Lower lobe of right lung (tissue), 2 donors: ENCODE measurements around the gene ZNF610. TPM values are rescaled to one million over a fixed set of nuclear protein-coding genes. Genes with fewer than 3 reads are reported as not detected.

ENCODE experiments used
- ATAC-seq, 2 donors: fragments of 200-7000 bp; cut with Tn5 transposase; one replicate each; pipeline ENCODE4 v1.9.1; 2020 to 2022; ENCODE audit warnings: mild to moderate bottlenecking in 2 of 2, moderate library complexity in 2 of 2
- DNase-seq: peaks from one replicate; pipeline ENCODE4 v3.0.0-alpha.2; 2020
- H3K27ac ChIP-seq: fragments of 200-600 bp; one replicate; pipeline ENCODE4 v1.8.0; 2022
- H3K27me3 ChIP-seq: fragments of 200-600 bp; one replicate; pipeline ENCODE4 v1.8.0; 2022; ENCODE audit warnings: low read depth
- H3K36me3 ChIP-seq: fragments of 200-600 bp; one replicate; pipeline ENCODE4 v1.8.0; 2022; ENCODE audit warnings: mild to moderate bottlenecking
- H3K4me1 ChIP-seq: fragments of 200-600 bp; one replicate; pipeline ENCODE4 v1.8.0; 2022
- H3K4me3 ChIP-seq: fragments of 200-600 bp; one replicate; pipeline ENCODE4 v1.8.0; 2022; ENCODE audit warnings: mild to moderate bottlenecking
- H3K9me3 ChIP-seq: fragments of 200-600 bp; one replicate; pipeline ENCODE4 v1.8.0; 2022
- intact Hi-C: fragments of 100-400 bp; cut with DNase I; formaldehyde crosslinking; loops from one replicate; pipeline ENCODE4 v1.11.0; 2022
- total RNA-seq: library from RNA; stranded (reverse); fragmentation: NEBNext Ultra II Directional; extraction: Animal tissue kit (Norgen Biotek cat#: 25700); gene quantifications from one replicate; pipeline ENCODE4 v1.2.1, GENCODE V29; 2021
- TF ChIP-seq, protein P1 (sequence below): fragments of 200-600 bp; IDR thresholded peaks from one replicate; pipeline ENCODE4 v1.8.0; 2022; ENCODE audit warnings: antibody characterized with exemption, mild to moderate bottlenecking
- donor health status: DM: no; HTN: yes; CAD: no; lungs with severe emphysema.

The ZNF610 gene
- total RNA-seq, 1 donor from 2014 or later, result 3.6 TPM

GRCh38 chr19:52398081-52398441 lies 62.0 kb downstream of the ZNF610 start:
- H3K27me3 ChIP-seq, result no peaks in the 10 kb centered on the region
- TF ChIP-seq, protein P1, sequence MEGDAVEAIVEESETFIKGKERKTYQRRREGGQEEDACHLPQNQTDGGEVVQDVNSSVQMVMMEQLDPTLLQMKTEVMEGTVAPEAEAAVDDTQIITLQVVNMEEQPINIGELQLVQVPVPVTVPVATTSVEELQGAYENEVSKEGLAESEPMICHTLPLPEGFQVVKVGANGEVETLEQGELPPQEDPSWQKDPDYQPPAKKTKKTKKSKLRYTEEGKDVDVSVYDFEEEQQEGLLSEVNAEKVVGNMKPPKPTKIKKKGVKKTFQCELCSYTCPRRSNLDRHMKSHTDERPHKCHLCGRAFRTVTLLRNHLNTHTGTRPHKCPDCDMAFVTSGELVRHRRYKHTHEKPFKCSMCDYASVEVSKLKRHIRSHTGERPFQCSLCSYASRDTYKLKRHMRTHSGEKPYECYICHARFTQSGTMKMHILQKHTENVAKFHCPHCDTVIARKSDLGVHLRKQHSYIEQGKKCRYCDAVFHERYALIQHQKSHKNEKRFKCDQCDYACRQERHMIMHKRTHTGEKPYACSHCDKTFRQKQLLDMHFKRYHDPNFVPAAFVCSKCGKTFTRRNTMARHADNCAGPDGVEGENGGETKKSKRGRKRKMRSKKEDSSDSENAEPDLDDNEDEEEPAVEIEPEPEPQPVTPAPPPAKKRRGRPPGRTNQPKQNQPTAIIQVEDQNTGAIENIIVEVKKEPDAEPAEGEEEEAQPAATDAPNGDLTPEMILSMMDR, result no peak
- peaks cover 41% of the 10 kb centered on the region for H3K36me3 ChIP-seq
- ATAC-seq, result peak; percentile 61 to 62
- intact Hi-C loops, result no loop called here
- H3K4me1 ChIP-seq, result peaks cover 16% of the 10 kb centered on the region
- DNase-seq, result no peak
- peaks cover 27% of the 10 kb centered on the region for H3K9me3 ChIP-seq
- peak overlapping the region; percentile 82 for H3K27ac ChIP-seq
- H3K4me3 ChIP-seq, result peak overlapping the region; percentile 85

GRCh38 chr19:52410276-52410675 lies 74.2 kb downstream of the ZNF610 start:
- Histone ChIP-seq H3K36me3 (peaks cover 64% of the 10 kb centered on the region), H3K27ac (no peak overlapping the region), H3K27me3 (no peaks in the 10 kb centered on the region), H3K9me3 (peaks cover 85% of the 10 kb centered on the region), H3K4me1 (no peaks in the 10 kb centered on the region), H3K4me3 (no peak overlapping the region)
- no peak for ATAC-seq
- TF ChIP-seq, protein P1, result no peak
- DNase-seq, result no peak
- intact Hi-C loops, result no loop called here

- Histone ChIP-seq H3K4me3 (no peak overlapping the region), H3K9me3 (peaks cover 99% of the 10 kb centered on the region)
- TF ChIP-seq, protein P1, result no peak
Measured at GRCh38 chr19:52415711-52416110, 79.7 kb downstream of the ZNF610 start.

More at GRCh38 chr19:52415711-52416110, 79.7 kb downstream of the ZNF610 start:
- intact Hi-C loops, result no loop called here
- Histone ChIP-seq H3K27ac (no peak overlapping the region), H3K36me3 (peaks cover 11% of the 10 kb centered on the region), H3K27me3 (no peaks in the 10 kb centered on the region), H3K4me1 (no peaks in the 10 kb centered on the region)
- no peak for ATAC-seq
- no peak for DNase-seq

Other genes starting within 250 kb of the ZNF610 start
- gene ZNF841, start 240.5 kb upstream of the ZNF610 start, total RNA-seq, result 25.3 TPM
- gene ZNF616, start 196.3 kb upstream of the ZNF610 start, total RNA-seq, result 13.4 TPM
- gene ZNF836, start 164.6 kb upstream of the ZNF610 start, total RNA-seq, result 15.9 TPM
- 154 TPM for gene PPP2R1A, start 146.2 kb upstream of the ZNF610 start, total RNA-seq
- 17.9 TPM for gene ZNF766, start 66.7 kb upstream of the ZNF610 start, total RNA-seq
- 9.0 TPM for gene ZNF480, start 39.1 kb upstream of the ZNF610 start, total RNA-seq
- 18.3 TPM for gene ZNF880, start 33.7 kb downstream of the ZNF610 start, total RNA-seq
- 29.8 TPM for gene ZNF528, start 61.6 kb downstream of the ZNF610 start, total RNA-seq
- 0.18 TPM for gene ZNF534, start 92.9 kb downstream of the ZNF610 start, total RNA-seq
- gene ZNF578, start 117.3 kb downstream of the ZNF610 start, total RNA-seq, result 1.5 TPM
- gene ZNF808, start 191.4 kb downstream of the ZNF610 start, total RNA-seq, result 28.5 TPM
- 21.6 TPM for gene ZNF701, start 234.0 kb downstream of the ZNF610 start, total RNA-seq